SIG-M5 treated with dmso at 0.1 percent for 504 hours (cell line): ENCODE measurements around the gene SLC25A41.
"Not testable (repeated sequence)": the region's sequence is repeated elsewhere in the genome, so short reads cannot be mapped to it uniquely, and the experiment has no call there.

ENCODE experiments used
- DNase-seq: peaks from one replicate; lab custom pipeline; 2025; ENCODE audit not compliant: unreplicated experiment; lab: John Stamatoyannopoulos, UW

The SLC25A41 gene

GRCh38 chr19:6428692-6429418 is 4.7 kb downstream of the SLC25A41 start:
- DNase-seq, result not testable (repeated sequence)

DNA sequence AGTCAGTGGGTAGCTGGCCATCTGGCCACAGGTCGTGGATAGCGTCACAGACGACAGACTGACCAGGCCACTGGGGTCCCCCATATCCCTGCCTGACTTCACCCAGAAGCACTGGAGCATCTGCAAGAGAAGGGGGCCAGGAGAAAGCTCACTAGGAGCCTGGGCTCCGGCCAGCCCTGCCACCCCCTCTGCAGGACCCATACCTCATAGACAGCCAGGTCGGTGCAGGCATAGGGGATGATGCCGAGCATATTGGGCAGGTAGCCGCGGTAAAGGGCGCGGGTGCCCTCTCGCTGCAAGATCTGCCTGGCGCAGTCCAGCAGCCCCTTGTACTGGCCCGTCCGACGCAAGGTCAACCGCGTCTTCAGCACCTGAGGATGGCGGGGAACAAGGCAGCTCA is 6.4 kb downstream of the SLC25A41 start:
- no peak for DNase-seq

DNA sequence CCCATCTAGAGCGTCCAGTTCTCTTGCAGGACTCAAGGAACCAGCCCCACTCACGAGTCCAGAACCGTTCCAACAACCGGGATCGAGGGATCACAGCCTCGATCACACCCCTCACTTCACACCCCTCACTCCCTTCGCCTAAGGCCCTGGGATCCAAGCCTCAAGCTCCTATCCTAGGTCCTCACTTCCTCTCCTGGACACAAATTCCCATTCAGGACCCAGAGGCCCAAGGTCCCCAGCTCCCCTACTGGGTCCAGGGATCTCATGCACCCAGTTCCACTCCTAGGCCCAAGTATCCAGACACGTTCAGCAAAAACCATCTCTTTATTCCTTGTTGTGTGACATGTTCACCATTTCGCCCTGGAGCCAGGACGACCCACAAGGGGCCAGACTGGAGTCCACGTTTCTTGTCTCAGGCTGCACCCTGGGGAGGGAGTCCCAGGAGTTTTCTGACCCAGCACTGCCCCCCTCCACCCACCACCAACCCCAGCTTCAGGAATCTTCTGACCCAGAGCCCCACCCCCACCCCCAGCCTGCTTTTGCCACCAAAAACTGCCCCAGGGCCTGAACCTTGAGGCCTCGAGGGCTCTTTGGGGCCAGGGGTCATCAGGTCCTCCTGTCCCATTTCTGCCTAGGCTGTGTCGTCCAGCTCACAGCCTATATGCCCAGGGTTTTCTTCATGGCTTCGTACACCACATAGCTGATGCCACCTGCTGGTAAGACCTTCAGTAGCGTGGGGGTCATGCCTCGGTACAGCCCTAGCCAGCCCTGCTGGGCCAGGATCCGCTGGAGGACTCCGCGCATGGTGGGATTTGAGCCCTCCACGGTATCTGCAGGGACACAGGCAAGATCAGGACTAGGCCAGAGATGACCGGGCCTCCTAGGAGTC is 7.6 kb downstream of the SLC25A41 start:
- DNase-seq, result no peak

DNA sequence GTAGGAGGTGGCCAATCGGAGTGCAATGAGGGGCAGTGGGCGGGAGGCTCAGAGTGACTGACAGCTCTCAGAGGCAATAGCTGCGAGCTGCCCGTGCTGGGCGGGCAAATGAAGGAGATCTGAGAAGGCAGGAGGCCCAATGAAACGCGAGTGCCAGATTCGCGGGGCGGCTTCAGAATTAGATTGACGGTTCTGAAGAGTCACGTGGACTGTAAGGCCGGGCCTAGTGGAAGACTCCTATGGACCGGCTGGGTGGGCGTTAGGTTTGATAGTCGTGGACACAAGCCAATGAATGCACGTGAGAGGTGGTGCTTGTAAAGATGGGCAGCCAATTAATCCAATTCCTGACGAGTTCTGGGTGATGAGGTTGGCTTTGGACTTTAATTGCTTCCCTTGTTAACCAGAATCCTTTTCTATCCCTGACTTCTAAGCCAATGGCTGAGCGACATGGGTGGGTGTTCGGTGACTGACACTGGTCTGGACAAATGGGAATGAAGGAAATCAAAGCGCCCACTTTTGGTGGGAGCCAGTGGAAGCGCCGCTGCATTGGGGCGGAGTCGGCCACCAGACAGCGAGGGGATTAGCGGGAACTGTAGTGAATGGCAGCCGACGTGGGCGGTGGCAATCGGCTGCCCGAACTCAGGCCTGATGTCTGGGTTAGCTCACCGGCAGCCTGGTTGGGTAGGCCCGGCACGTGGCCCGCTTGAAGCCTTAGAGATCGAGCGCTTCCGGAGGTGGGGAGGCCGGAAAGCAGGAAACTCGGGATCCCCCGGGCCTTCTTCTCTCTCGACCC is 8.4 kb downstream of the SLC25A41 start:
- DNase-seq, result peak; percentile 100

DNA sequence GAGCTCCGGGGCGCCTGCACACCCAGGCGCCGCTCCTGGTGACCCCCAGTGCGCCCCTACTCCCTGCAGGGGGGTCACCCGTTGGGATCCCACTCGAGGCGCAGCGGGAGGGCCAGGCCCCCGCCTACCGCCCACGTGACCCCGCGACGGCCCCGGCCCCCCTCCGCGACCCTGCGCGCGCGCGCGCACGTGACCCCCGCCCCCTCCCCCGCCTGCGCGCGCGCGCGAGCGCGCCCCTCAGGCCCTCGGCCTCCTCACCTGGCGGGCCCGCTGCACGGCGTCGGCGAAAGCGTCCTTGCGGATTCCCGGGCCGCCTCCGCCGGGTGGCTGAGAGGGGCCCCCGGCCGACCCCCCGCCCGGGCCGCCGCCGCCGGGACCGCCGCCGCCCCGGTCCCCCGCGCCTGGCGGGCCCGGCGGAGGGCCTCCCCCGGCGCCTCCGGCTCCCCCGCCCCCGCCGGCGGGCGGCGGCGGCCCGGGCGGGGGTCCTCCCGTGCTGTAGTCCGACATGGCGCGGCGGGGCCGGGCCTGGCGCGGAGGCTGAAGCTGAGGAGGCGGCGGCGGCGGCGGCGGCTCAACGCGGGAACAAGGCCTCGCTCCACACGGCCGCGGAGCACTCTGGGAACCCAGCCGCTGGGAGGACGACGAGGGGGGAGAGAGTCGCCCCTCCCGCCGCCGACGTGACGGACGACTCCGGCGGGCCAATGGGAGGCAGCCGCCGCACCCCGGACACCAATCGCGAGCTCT is 9.2 kb downstream of the SLC25A41 start, which contains the start of gene KHSRP:
TSS of gene KHSRP (minus strand) at position 617 of the 744 bp plus-strand sequence. CDS start at position 507, 110 bp downstream.
- no peak for DNase-seq

- DNase-seq, result peak; percentile 16
Measured at GRCh38 chr19:6423499-6424194, 9.9 kb downstream of the SLC25A41 start.

DNA sequence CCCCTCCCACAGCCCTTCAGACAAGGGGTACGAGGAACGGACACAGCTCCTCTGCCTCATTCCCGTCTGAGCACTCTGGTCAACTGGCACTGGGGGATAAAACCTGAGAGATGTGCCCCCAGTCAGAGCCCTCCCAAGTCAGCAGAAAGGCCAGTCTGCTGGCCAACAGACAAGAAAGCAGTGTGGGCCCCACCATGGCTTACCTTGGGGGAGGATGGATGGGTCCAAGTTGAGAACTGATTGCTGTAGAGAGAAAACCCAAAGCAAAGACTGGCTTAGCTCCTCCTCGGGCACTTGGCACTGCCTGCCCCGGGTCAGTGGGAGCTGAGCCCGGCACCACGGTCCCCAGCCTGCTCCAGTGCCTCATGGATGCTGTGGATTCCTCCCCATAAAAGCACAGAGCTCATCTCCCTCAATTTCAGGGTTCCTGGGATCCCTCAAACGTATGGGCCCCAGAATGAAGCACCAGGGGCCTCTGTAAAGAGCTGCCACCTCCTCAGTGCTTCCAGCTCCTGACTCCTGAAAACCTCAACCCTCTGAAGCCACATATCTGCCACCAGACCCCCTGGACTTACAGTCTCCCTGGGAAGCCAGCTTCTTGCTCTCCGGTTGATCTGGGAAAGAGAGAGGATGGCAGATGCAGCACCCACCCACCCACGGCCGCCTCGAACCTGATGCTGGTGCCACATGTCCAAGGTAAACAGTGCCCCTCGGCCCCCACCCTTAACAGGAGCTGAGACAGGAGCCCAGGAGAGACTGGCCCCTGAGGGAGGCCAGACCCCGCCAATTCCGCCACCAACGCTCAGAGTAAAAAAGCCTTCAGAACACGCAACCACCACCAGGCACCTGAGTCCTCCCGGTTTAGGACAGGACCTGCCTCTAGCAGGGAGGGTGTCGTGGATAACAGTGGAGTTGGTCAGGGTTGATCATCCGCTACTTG is 12.2 kb downstream of the SLC25A41 start:
- DNase-seq, result no peak

DNA sequence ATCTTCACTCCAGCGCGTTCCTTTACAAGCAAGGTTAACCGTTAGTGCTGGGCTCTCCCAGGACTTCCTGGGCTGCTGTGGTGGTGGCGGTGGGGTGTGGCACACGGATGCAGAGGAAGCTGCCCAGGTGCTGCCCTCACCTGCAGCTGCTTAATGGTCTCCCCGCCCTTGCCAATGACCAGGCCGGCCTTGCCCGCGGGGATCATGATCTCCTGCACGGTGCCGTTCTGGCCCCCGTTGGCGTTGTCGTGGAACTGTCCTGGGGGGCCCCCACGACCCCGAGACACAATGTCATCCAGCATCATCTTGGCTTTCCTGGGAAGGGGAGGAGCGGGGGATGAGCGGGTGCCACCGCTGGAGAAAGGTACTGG is 15.0 kb downstream of the SLC25A41 start:
- DNase-seq, result no peak

- DNase-seq, result no peak
Measured at GRCh38 chr19:6417713-6418561, 15.6 kb downstream of the SLC25A41 start.

- DNase-seq, result no peak
Measured at GRCh38 chr19:6416658-6417405, 16.7 kb downstream of the SLC25A41 start.

DNA sequence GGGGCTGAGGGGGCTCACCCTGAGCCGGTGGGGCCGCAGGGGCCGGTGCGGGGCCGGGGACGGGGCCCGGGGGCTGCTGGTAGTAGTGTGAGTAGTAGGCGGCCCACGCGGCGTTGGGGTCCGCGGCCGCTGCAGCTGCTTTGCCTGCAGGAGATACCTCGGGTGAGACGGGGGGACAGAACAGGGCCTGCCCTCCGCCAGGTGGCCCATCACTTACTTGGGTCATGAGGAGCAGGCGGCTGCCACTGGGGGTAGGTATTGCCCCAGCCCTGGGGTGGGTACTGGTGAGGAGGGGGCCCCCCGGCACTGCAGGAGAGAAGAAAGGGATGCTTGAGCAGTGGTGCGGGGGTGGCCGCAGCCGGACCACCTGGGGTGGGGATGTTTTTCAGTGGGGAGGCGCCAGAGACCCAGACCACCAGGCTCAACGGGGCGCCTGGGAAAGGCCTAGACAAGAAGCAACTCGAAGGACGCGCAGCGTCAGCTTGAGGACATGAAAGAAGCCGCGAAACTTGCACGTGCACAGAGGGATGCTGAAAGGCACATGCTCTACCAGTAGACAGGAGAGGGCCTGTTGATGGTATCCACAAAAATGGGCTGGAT is 17.9 kb downstream of the SLC25A41 start:
- DNase-seq, result no peak

GRCh38 chr19:6414793-6415590 is 18.6 kb downstream of the SLC25A41 start:
- DNase-seq, result no peak

DNA sequence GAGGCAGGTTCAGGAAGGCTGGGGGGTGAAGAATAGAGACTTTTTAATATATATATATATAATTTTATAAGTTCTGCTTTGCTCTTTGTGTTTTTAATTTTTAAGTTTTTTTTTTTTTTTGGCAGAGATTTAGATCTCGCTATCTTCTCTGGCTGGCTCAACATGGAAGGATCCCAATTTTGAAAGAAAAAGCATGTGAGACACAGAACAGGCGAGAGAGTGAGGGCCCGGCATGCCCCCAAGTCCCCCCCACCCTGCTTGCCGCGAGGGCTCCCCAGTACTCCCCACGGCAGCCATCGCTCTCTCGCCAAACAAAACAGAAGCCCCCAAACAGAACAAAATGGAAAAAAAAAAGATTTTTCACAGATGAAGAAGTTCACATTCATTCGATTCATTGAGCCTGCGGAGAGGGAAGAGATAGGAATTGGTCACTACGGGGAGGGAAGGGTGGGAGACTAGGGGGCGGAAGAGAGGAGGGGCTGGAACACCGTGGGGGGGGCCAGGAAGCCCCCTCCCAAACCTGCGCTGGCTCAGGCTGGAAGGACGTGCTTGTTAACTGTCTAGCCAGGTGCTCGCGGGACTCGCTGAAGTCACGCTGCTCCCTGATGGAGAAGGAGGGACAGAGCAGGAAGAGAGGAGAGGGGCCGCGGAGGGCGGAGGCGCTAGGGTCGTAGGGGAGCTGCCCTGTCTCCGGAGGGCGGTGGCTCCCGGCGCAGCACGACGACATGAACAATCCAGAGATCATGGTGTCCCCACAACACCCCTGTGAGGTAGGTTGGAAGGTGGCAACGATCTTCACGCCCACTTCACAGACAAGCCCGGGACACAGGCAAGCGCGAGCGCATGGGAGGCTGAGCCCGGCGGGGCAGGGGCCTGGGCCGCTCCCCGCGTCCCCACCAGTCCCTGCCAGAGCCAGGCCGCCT is 19.6 kb downstream of the SLC25A41 start:
- no peak for DNase-seq

DNA sequence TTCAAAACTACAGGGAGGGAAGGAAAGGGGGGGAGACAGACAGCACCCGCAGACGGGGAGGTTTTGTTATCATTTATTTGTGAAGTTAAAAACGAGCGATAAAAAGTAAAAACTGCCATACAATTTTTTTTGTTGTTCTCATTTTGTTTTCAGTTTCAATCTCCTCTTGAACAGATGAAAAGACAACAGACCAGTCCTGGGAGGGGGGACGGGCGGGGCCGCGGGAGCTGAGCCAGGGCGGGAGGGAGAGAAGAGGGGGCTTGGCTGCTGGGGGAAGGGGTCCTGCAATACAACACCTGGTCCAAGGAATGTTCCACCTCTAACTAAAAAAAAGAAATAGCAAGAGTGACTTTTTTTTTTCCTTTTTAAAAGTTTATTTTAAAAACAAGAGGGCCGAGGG is 20.3 kb downstream of the SLC25A41 start:
- no peak for DNase-seq

DNA sequence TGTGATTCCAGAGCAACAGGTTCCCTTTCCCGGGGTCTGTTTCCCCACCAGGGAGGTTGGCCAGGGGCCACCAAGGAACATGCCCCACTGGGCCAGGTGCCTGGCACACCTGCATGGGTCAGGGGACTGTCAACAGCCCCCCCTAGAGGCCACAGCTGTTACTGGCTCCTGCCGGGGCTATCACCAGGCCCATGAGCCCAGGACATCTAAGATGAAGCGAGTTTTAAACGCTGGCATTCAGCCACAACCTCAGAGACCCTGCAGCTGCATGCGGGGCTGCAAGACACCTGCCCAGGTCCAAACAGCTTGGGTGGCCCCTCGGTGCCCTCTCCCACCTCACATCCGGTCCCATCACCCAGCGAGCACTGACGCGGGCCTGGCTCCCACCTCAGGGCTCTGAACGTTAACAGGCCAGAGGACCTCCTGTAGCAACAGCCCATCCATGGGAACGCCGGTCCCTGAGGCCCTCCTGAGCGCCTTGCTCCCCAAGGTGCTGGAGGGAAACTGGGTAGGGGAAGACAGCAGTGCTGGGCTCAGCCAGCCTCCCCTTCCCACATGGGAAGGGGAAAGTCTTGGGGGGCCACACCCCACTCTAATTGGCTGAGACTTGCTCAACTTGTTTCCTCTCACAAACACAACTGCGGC is 21.0 kb downstream of the SLC25A41 start:
- DNase-seq, result no peak
